ENCODE measurements around the gene PLAC9.

Gene PLAC9

GRCh38 chr10:80186364-80187012 lies 54.0 kb downstream of the PLAC9 start:
- DNase-seq = no peak

GRCh38 chr10:80187060-80187459 lies 54.5 kb downstream of the PLAC9 start:
- no peak for DNase-seq

- no peak for DNase-seq
Observed at GRCh38 chr10:80187465-80188409, 55.2 kb downstream of the PLAC9 start.

GRCh38 chr10:80188713-80189112 lies 56.2 kb downstream of the PLAC9 start:
- DNase-seq = no peak

- DNase-seq = no peak
Observed at GRCh38 chr10:80191589-80192270, 59.2 kb downstream of the PLAC9 start.

GRCh38 chr10:80192553-80192952 lies 60.0 kb downstream of the PLAC9 start:
- no peak for DNase-seq

- no peak for DNase-seq
Observed at GRCh38 chr10:80194373-80195045, 62.0 kb downstream of the PLAC9 start.
